CD14-positive monocyte (primary cell): ENCODE measurements around the gene WDR74. TPM values are rescaled to one million over a fixed set of nuclear protein-coding genes. Genes with fewer than 3 reads are reported as not detected.
A peak's percentile ranks its signal among the peaks of the same experiment; 100 is the strongest.

Experiments used
- DNase-seq, 3 donors: peaks; one replicate each; pipeline ENCODE4 v3.0.0-alpha.2; 2011 to 2022
- H2AFZ ChIP-seq: 2 replicates; pipeline ENCODE4 v1.6.0; 2012; ENCODE audit warnings: mild to moderate bottlenecking, low read depth, low read length, inconsistent platforms; ENCODE audit not compliant: insufficient read depth, poor library complexity, severe bottlenecking
- H3K27ac ChIP-seq, 2 donors: 1 replicate in 1 of 2; 2 replicates in 1 of 2; pipeline ENCODE4 v1.5.1; 2012 to 2013; ENCODE audit warnings: low read length in 2 of 2, control low read depth in 1 of 2, inconsistent platforms in 1 of 2, low read depth in 1 of 2, mild to moderate bottlenecking in 1 of 2
- H3K27me3 ChIP-seq, 2 donors: one replicate each; pipeline versions ENCODE4 v1.6.0 to v1.6.1; 2011 to 2013; ENCODE audit warnings: low read length in 2 of 2; ENCODE audit not compliant: control insufficient read depth in 2 of 2, insufficient read depth in 2 of 2
- H3K36me3 ChIP-seq, 2 donors: replicated peaks in 1 of 2; 1 replicate in 1 of 2; 2 replicates in 1 of 2; pipeline versions ENCODE4 v1.5.1 to v1.6.1; 2012 to 2013; ENCODE audit warnings: low read length in 2 of 2, control low read depth in 1 of 2, inconsistent platforms in 1 of 2, mild to moderate bottlenecking in 1 of 2; ENCODE audit not compliant: insufficient read depth in 2 of 2, control insufficient read depth in 1 of 2
- H3K4me1 ChIP-seq, 2 donors: 1 replicate in 1 of 2; 2 replicates in 1 of 2; pipeline versions ENCODE4 v1.5.1 to v1.6.1; 2012 to 2013; ENCODE audit warnings: low read length in 2 of 2, control low read depth in 1 of 2, inconsistent platforms in 1 of 2, mild to moderate bottlenecking in 1 of 2, moderate library complexity in 1 of 2; ENCODE audit not compliant: insufficient read depth in 2 of 2, control insufficient read depth in 1 of 2
- H3K4me2 ChIP-seq: replicated peaks from 2 replicates; pipeline ENCODE3; 2012; ENCODE audit warnings: low read length, moderate library complexity, mild to moderate bottlenecking; ENCODE audit not compliant: poor library complexity, severe bottlenecking; ENCODE audit errors: extremely low read depth
- H3K4me3 ChIP-seq, 3 experiments: fragments of 200-600 bp in 1 of 3; sonication (generic) in 1 of 3; replicated peaks in 1 of 3; 1 replicate in 2 of 3; 2 replicates in 1 of 3; pipeline ENCODE4 v1.5.1; 2011 to 2013; ENCODE audit warnings: low read length in 3 of 3, mild to moderate bottlenecking in 3 of 3, control low read depth in 2 of 3, low read depth in 2 of 3, inconsistent platforms in 1 of 3, moderate library complexity in 1 of 3
- H3K79me2 ChIP-seq: 2 replicates; pipeline ENCODE4 v1.6.0; 2012; ENCODE audit warnings: mild to moderate bottlenecking, control low read depth, inconsistent platforms, low read length, moderate library complexity; ENCODE audit not compliant: insufficient read depth
- H3K9ac ChIP-seq: 2 replicates; pipeline ENCODE4 v1.6.0; 2017; ENCODE audit warnings: low read length, mild to moderate bottlenecking; ENCODE audit not compliant: insufficient read depth, poor library complexity, severe bottlenecking
- H3K9me3 ChIP-seq, 2 donors: replicated peaks in 1 of 2; 1 replicate in 1 of 2; 2 replicates in 1 of 2; pipeline versions ENCODE4 v1.5.1 to v1.6.1; 2012 to 2013; ENCODE audit warnings: low read length in 2 of 2, control low read depth in 1 of 2; ENCODE audit not compliant: control insufficient read depth in 1 of 2, insufficient read depth in 1 of 2
- H4K20me1 ChIP-seq: 2 replicates; pipeline ENCODE4 v1.6.0; 2012; ENCODE audit warnings: mild to moderate bottlenecking, low read length, control low read depth, moderate library complexity; ENCODE audit not compliant: insufficient read depth
- H3K27ac Mint-ChIP-seq, 7 donors: one replicate each; pipeline ENCODE4 v1.8.0; 2020; ENCODE audit warnings: mild to moderate bottlenecking in 7 of 7, mixed read lengths in 7 of 7, moderate library complexity in 6 of 7, inconsistent platforms in 2 of 7
- H3K27me3 Mint-ChIP-seq, 3 donors: one replicate each; pipeline ENCODE4 v1.8.0; 2021 to 2022; ENCODE audit warnings: low read depth in 3 of 3, mild to moderate bottlenecking in 3 of 3, mixed read lengths in 3 of 3, moderate library complexity in 3 of 3, inconsistent platforms in 1 of 3
- H3K36me3 Mint-ChIP-seq, 2 donors: one replicate each; pipeline ENCODE4 v1.8.0; 2020; ENCODE audit warnings: mixed read lengths in 2 of 2, inconsistent platforms in 1 of 2, mild to moderate bottlenecking in 1 of 2
- H3K4me1 Mint-ChIP-seq: one replicate; pipeline ENCODE4 v1.8.0; 2020; ENCODE audit warnings: mild to moderate bottlenecking, mixed read lengths
- H3K4me3 Mint-ChIP-seq, 2 donors: one replicate each; pipeline ENCODE4 v1.8.0; 2020; ENCODE audit warnings: mild to moderate bottlenecking in 2 of 2, mixed read lengths in 2 of 2, moderate library complexity in 1 of 2
- H3K9me3 Mint-ChIP-seq, 7 donors: one replicate each; pipeline ENCODE4 v1.8.0; 2020 to 2022; ENCODE audit warnings: mixed read lengths in 7 of 7, mild to moderate bottlenecking in 6 of 7, moderate library complexity in 6 of 7, inconsistent platforms in 2 of 7
- CTCF ChIP-seq: fragments of 200-600 bp; IDR thresholded peaks from one replicate; pipeline ENCODE4 v1.8.0; 2022; ENCODE audit warnings: antibody characterized with exemption, mild to moderate bottlenecking
- WGBS: methylation state at CpG from one replicate; pipeline ENCODE4 v1.1.5; 2013; ENCODE audit warnings: missing lambda C conversion rate; ENCODE audit not compliant: insufficient coverage; 5-methylcytosine and 5-hydroxymethylcytosine counted together
- intact Hi-C, 2 donors: fragments of 100-400 bp; cut with micrococcal nuclease; formaldehyde crosslinking; loops; one replicate each; pipeline versions ENCODE4 v1.15.0 to v1.15.1; 2023
- polyA plus RNA-seq, 3 donors: library from polyadenylated mRNA; depleted of rRNA in 1 of 3; unstranded in 2 of 3; stranded (reverse) in 1 of 3; fragments of 300-500 nt in 2 of 3; fragments of >200 nt in 1 of 3; fragmentation: Illumina TruSeq in 2 of 3; gene quantifications; 1 replicate in 2 of 3; 2 replicates in 1 of 3; pipeline ENCODE4 v1.2.3, GENCODE V29; 2012 to 2021

WDR74 gene
- polyA plus RNA-seq, 3 donors, result 14.2 to 52.5 (median 18.4) TPM

GRCh38 chr11:62858201-62858600 is 18.8 kb upstream of the WDR74 start:
- Histone ChIP-seq H3K4me3 (no peak overlapping the region), H3K4me2 (no peak overlapping the region), H3K27ac (no peak overlapping the region), H3K9me3 (no peaks in the 10 kb centered on the region), H3K36me3 (peaks cover 7 to 12% of the 10 kb centered on the region in 2 donors), H3K79me2 (peaks cover 53% of the 10 kb centered on the region), H4K20me1 (peaks cover 21% of the 10 kb centered on the region), H3K4me1 (peaks cover 34 to 40% of the 10 kb centered on the region in 2 donors), H3K27me3 (no peaks in the 10 kb centered on the region), H2AFZ (no peak overlapping the region), H3K9ac (no peak overlapping the region)
- Mint-ChIP-seq H3K4me1 (peaks cover 46% of the 10 kb centered on the region), H3K9me3 (no peaks in the 10 kb centered on the region), H3K27ac (peak overlapping the region in 2 of 7 donors; percentile 26 to 78), H3K27me3 (no peaks in the 10 kb centered on the region), H3K36me3 (peaks cover 10 to 11% of the 10 kb centered on the region in 2 donors), H3K4me3 (no peak overlapping the region)
- intact Hi-C loops, result loop anchor here in 1 of 2 donors (10.0 kb wide), 1 partner anchor 243 kb away; the partner anchor contains the start of genes EML3 and ROM1
- DNase-seq, result no peak
- no peak for TF ChIP-seq CTCF
- 98% methylated on average over 6 of the region's 7 CpGs for WGBS

- H4K20me1 ChIP-seq, result peaks cover 23% of the 10 kb centered on the region
- H3K9me3 ChIP-seq, result no peaks in the 10 kb centered on the region
- no peaks in the 10 kb centered on the region for H3K27me3 Mint-ChIP-seq
- H3K27ac Mint-ChIP-seq, result peak overlapping the region in 5 of 7 donors; percentile 1 to 78 (median 20)
- H3K27ac ChIP-seq, result no peak overlapping the region
- intact Hi-C loops, result loop anchor here in 1 of 2 donors (10.0 kb wide), 1 partner anchor 243 kb away; the partner anchor contains the start of genes EML3 and ROM1
- H2AFZ ChIP-seq, result no peak overlapping the region
- H3K36me3 Mint-ChIP-seq, result peaks cover 17% of the 10 kb centered on the region in 2 donors
- peaks cover 34 to 45% of the 10 kb centered on the region in 2 donors for H3K4me1 ChIP-seq
- 36% methylated on average over 1 of the region's 2 CpGs for WGBS
- peaks cover 13 to 18% of the 10 kb centered on the region in 2 donors for H3K36me3 ChIP-seq
- no peak overlapping the region for H3K9ac ChIP-seq
- no peak overlapping the region for H3K4me3 Mint-ChIP-seq
- no peak overlapping the region for H3K4me3 ChIP-seq
- H3K9me3 Mint-ChIP-seq, result no peaks in the 10 kb centered on the region
- peak in 1 of 3 donors; percentile 48 for DNase-seq
- H3K79me2 ChIP-seq, result peaks cover 56% of the 10 kb centered on the region
- no peak overlapping the region for H3K4me2 ChIP-seq
- H3K27me3 ChIP-seq, result no peaks in the 10 kb centered on the region
- peaks cover 44% of the 10 kb centered on the region for H3K4me1 Mint-ChIP-seq
- TF ChIP-seq CTCF, result no peak
These were observed 18.2 kb upstream of the WDR74 start for GRCh38 chr11:62857541-62857982.
